SK-MEL-5 (cell line): Measurements from ENCODE around the gene NR6A1. TPM values are rescaled to one million over a fixed set of nuclear protein-coding genes. Genes with fewer than 3 reads are reported as not detected.

ENCODE experiments used
- DNase-seq: peaks from one replicate; pipeline ENCODE4 v3.0.0-alpha.2; 2016; ENCODE audit warnings: low read depth, low spot score
- in situ Hi-C: cut with HindIII; loops from 2 replicates; pipeline ENCODE4 v1.10.0; 2016; ENCODE audit warnings: low sequenced_read_pairs, high pct_unique_total_duplicates, low pct_unique_long_range_greater_than_20kb
- total RNA-seq: library from RNA; depleted of rRNA; stranded (reverse); fragments of >200 nt; shearing (Covaris generic); gene quantifications from 2 replicates; pipeline ENCODE4 v1.2.3, GENCODE V29; 2014

NR6A1 gene
- total RNA-seq, 1 experiment from 2014 or later, result 7.8 TPM

DNA sequence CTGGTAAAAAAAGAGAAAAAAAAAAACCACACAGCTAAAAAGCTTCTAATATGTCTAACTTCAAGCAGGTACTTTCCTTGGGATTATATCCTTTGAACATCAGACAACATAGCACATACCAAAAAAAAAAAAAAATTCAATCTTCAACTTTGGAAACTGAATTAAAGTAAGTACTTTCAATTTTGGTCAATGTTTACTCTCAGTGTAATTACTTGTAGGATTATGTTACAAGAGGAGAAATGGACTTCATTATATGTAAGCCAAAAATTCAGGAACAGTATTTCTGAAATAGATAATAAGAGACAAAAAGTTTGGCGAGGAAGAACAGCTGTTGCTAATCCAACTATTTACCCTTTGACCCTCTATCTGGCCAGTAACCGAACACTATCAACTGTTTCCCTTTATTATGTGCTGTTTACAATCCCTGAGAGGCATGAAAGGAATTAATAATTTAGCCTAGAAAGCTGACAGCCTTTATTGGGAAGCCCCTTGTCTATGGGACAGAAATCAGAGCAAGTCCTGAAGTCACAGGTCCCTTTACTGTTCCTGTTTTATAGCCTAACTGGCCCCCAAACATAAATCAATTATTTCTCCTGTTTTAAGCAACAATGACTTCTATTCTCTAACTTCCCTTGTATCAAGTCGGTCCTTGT is 46.6 kb downstream of the NR6A1 start:
- peak; percentile 4 for DNase-seq
- in situ Hi-C loops, result no loop called here

DNA sequence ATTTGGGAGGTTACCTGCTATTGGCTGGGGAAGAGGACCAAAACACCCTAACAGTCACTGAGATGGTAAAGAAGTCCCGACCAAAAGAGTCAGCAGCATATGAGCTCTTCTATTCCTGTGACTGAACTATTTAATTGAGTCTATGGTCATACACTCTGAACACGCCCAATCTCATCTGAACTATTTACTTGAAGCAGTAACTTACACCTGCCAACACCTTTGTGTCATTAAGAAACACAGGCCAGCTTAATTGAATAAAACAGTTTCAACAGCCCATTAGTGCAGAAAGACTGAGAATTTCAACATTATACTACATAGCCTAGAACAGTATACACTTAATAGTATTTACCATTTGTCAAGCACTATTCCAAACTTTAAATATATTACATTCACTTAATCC is 47.8 kb downstream of the NR6A1 start:
- DNase-seq, result no peak
- in situ Hi-C loops, result no loop called here

DNA sequence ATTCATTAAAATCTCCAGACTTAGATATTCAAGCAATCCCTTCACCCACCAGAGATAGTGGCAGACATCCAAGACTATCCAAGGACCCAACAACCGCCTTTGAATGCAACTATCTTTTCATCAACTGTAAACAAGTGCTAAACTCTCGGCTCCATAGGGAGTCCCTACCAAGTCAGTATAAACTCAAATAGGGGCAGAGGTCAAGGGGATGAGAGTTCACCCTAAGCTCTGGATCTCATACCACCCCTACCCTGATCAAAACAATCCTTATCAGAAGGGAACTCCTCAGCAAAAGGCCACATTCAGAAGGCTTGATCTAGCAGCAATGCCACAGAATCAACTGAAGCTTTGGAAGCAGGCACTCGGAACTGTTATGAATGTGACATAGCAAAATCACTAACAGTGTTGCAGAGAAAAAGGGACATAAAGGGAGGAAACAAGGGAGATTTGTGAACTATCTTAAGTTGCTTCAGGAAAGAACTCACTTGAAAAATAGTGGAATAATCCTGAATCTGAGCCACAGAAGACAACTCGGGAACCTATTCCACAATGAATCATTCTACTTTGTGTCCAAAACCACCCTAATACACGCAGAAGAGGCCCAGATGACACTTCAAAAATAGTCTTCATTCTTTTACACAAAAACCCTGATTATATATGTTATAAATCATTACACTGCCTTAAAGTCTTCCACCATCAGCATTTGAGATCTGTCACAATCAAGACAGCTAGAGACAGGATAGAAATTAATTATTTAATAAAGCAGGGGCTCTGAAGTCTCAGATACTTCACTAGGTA is 49.8 kb downstream of the NR6A1 start:
- no peak for DNase-seq
- in situ Hi-C loops, result no loop called here

DNA sequence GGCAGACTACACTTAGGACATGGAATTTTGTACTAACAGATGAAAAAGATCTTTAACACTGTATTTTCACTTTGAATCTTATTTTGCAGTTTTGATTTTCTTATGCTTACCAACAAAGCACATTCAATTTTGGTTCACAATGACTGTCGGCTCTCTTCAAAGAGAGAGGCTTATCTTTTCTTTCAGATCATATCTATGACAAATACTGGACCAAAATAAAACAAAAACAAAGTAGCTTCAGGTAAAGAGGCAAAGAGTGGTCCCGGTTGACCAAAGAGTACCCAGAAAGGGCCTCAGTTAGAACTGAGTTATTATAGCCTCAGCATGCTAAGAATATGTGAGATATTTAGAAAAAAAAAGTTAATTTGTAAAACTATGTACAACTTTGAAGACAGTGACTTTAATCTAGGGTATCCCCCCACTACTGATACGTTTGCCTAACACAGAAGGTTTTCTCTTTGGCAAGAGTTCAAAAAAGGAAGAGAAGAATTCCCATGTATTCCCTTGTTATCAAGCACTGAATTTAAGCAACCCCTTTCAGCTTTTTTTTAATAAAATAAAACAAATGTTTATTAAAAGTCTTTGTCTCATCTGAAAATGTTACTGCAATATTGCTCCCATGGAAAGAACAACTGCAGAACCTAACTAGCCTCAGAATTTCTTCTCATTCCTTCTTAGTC is 50.5 kb downstream of the NR6A1 start:
- no peak for DNase-seq
- in situ Hi-C loops, result no loop called here

DNA sequence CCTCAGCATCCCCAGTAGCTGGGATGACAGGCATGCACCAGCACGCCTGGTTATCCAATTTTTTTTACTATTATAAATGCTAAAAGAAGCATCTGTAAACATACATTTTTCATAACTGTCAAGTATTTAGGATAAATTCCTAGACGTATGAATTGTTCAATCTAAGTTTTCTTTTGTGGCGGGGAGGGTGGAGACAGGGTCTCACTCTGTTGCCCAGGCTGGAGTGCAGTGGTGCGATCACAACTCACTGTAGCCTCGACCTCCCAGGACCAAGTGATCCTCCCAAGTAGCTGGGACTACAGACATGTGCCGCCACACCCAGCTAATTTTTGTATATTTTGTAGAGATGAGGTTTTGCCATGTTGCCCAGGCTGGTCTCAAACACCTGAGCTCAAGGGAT is 52.2 kb downstream of the NR6A1 start:
- DNase-seq, result no peak
- in situ Hi-C loops, result no loop called here

DNA sequence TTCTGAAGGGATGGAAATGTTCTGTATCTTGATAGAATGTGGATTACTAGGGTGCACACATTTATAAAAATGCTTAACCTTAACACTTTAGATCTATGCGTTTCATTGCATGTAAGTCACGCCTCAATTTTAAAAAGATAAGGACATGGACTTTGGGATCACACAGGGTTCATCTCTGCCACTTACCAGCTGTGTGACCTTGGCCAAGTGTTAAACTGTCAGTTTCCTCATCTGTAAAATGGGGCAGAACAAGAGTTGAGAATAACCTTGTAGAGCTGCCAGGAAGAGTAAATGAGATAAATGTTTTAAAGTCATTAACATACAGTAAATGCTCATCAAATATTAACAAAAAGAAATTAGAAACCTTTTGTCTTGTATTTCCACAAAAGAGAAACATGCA is 53.5 kb downstream of the NR6A1 start:
- DNase-seq, result no peak
- in situ Hi-C loops, result no loop called here

DNA sequence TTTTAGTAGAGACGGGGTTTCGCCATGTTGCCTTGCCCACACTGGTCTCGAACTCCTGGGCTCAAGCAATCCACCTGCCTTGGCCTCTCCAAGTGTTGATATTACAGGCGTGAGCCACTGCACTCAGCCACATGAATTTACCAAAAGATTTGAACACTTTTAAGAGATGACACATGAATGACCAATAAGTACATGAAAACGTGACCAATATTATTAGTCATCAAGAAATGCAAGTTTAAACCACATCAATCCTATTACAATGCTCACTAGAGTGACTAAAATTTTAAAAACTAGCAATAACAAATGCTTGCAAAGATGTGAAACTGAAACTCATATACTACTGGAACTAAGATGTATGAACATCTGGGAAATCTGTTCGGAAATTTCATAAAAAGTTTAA is 54.3 kb downstream of the NR6A1 start:
- in situ Hi-C loops, result no loop called here
- no peak for DNase-seq

DNA sequence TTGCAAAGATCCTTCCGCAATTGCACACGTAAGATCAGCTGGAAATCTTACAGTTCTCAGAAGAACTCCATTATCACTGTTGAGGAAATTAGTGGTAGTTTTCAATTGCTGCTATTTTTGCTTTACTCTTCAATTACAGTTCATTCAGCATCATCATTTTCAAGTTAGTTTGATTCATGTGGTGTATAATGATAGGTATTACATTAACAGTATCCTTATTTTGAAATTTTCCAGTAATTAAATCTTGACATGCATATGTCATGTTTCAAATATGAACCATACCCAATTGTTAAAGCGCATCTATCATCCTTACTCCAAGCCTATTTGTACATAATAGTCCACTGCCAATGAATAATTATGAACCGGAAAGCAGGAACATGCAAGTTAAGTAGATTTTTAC is 60.3 kb downstream of the NR6A1 start:
- no peak for DNase-seq
- in situ Hi-C loops, result no loop called here

DNA sequence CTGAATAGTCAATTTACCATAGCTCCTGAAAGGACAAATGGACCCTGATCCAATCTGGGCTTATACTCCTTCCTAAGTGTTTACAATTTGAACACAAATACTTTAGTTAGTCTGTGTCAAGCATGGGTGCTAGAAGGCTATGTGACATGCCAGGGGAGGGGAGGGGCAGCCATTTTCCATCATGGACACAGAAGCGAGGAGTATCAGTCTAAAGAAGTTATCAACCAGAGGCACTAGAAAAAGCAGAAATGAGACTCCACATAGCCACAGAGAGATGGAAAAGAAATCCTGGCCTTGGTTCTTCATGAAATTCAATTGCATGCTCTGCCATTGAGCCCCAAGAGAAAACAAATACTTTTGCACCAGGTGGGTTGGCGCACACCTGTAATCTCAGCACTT is 61.8 kb downstream of the NR6A1 start:
- no peak for DNase-seq
- in situ Hi-C loops, result no loop called here

DNA sequence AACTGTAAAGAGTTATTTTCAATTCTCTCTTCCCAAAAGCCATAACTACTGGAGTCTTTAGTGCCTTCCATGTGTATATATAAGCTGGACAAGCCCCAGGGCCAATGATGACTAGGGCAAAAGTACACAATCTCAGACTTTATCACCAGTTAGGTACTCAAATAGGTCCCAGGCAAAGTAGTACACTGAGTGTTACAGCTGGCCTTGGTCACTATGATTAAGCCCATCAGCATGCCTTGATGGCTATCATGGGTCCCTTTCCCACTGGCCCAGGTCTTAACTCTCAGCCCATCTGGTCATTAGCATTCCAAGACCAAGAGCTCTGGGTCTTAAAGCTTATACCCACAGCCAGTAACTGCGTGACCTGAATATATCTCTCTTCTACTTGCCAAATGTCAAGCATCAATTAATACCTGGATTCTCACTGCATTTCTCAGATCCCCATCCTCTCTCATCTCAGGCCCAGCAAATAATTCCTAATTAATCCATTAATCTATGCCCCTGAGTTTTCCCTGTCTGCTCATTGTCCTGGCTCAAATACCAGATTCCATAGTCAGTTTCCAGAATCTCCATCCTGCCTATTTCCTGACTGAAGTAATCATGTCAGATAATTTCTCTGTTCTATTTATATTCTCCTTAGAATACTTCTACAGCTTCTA is 62.3 kb downstream of the NR6A1 start:
- in situ Hi-C loops, result no loop called here
- no peak for DNase-seq

DNA sequence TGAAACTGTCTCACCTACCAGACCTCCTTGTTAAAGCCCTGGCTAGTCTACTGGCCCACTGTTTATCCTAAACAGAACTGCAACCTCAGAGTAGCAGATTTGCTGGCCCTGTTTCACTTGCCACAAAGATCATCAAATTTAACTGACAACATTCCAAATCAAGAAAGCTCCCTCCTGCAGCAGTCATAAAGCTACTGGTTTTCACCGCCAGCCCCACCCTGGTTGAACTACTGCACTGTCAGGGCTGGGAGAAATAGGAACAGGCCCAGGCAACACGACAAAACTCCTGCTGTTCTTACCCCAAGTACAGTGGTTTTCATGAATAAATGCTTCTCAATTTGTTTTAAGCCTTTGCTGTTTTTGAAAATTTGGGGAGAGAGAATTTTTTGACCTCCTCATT is 63.0 kb downstream of the NR6A1 start:
- no peak for DNase-seq
- in situ Hi-C loops, result no loop called here

DNA sequence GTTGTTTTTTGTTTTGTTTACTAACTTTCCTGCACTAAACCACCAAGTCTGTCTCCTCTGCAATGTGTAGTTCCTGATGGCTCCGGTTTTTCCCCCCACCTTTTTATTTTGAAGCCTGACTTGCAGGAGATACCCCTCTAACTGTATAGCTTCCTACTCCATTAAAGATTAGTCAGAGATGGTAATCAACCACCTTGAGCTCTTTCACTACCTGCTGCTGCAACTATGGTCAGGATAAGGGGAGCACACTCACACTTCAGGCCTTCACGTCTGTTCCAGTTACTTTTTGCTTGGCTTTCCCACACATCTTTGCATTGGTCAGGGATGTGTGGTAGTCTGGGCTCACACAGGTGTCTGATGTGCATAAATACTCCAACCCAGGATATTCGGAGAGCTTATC is 63.4 kb downstream of the NR6A1 start:
- no peak for DNase-seq
- in situ Hi-C loops, result no loop called here

DNA sequence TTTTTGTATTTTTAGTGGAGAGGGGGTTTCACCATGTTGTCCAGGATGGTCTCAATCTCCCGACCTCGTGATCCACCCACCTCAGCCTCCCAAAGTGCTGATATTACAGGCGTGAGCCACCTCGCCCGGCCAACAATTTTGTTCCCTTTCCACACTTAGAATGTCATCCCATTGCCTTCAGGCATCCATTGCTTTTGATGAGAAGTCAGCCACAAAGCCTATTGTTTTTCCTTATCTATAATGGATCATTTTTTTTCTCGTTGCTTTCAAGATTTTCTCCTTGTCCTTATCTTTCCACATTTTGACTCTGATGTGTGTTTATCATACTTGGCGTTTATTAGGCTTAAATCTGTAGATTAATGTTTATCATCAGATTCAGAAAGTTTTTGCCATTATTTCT is 64.4 kb downstream of the NR6A1 start:
- no peak for DNase-seq
- in situ Hi-C loops, result no loop called here

DNA sequence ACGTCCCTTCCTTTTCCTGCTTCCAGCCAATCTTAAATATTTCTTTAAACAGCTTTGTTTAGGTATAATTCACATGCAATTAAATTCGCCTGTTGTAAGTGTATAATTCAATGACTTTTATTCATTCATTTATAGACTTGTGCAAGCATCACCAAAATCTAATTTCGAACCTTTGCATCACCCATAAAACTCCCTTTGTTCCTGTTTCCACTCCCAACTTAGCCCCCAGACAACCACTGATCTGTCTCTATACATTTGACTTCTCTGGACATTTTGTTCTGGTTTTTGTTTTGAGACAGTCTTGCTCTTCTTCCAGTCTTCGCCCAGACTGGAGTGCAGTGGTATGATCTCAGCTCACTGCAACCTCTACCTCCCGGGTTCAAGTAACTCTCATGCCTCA is 71.5 kb downstream of the NR6A1 start:
- peak; percentile 11 for DNase-seq
- in situ Hi-C loops, result no loop called here

DNA sequence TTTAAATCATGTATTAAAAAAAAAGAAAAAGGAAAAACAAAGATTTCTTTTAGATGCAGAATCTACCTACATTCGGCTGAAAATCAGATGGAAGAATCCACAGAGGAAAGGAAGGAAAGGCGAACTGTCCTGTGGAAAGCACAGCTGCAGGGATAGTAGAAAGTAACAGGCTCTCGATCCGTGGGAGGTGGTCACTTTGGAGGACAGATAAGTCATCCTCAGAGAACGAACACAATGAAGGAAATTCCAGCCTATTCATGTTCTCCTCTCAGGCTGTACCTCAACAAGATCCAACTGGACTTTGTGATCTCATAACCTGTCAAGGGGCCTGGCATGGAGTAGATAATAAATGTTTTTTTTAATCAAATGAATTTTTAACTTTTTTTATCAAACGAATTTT is 72.8 kb downstream of the NR6A1 start:
- no peak for DNase-seq
- in situ Hi-C loops, result no loop called here

DNA sequence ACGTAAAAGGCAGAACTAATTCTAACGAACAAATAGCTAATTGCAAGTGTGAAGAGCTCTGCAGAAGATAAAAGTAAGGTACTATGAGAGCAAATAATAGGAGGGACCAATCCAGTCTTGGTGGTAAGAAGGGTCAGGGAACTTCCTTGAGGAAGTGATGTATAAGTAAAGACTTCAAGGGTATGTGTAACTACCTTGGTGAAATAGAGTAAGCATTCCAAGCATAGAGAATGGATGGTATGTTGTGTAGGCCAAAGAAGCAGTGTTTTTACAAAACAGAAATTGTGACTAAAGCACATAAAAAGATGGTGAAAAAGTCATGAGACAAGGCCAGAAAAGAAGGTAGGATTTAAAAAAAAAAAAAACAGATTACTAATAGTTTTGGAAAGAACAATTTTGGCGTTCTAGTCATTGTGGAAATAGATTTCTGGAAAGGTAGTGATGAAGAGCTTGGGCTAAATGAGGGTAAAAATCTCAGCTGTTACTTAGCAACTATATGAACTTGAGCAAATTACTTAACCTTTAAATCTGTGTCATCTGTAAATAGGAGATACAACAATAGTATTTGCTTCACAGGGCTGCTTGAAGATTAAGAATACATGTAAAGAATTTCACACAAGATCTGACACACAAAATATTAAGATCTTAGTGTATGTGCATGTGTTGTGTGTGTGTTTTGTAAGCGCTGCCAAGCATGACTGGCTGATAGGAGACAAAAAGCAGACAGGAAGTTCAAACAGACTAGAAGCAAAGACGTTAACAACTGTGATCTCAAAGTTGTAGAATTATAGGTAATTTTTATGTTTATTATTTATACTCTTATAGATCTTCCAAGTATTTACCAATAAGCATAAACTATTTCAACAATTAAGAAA is 73.5 kb downstream of the NR6A1 start:
- in situ Hi-C loops, result no loop called here
- no peak for DNase-seq

DNA sequence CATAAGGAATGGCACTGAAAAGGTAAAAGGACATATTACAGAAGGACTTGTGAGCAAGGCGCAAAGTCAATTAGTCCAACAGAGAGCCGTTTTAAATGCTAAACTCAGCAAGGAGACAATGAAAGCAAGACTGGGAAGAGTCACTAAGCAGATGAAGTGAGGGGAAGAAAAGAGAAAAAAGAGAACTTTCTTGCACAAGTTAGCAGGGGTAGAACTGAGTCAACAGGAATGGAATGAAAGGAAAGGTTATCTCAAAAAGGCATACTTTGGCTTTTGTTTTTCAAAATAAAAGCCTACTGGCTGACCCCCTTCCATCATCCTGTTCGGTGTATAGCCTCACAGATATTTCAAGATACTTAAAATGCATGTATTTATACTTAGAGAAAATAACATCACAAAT is 75.0 kb downstream of the NR6A1 start:
- in situ Hi-C loops, result no loop called here
- DNase-seq, result no peak
